Neural cell (in vitro differentiated cells): ENCODE results near the gene TMEM9. TPM values are rescaled to one million over a fixed set of nuclear protein-coding genes. Genes with fewer than 3 reads are reported as not detected.

Experiments
- H2AFZ ChIP-seq: fragments of 200-600, 300-800 bp; sonication (generic), shearing (Covaris generic); 2 replicates; pipeline ENCODE4 v1.6.0; 2014; ENCODE audit warnings: low read depth, mild to moderate bottlenecking, antibody characterized with exemption, low read length, moderate library complexity
- H3F3A ChIP-seq: fragments of 200-600 bp; shearing (Covaris generic); 2 replicates; pipeline ENCODE4 v1.6.1; 2016; ENCODE audit warnings: mild to moderate bottlenecking, moderate library complexity, mixed read lengths, antibody characterized with exemption, low read length; ENCODE audit not compliant: insufficient read depth, poor library complexity, severe bottlenecking
- H3K27ac ChIP-seq: fragments of 200-600, 300-800 bp; sonication (generic), shearing (Covaris generic); 2 replicates; pipeline ENCODE4 v1.5.1; 2014; ENCODE audit warnings: mild to moderate bottlenecking, low read length, moderate library complexity
- H3K27me3 ChIP-seq: fragments of 300-800, 200-600 bp; sonication (generic), shearing (Covaris generic); 2 replicates; pipeline ENCODE4 v1.6.0; 2014; ENCODE audit warnings: mild to moderate bottlenecking, low read depth, low read length, moderate library complexity; ENCODE audit not compliant: insufficient read depth
- H3K36me3 ChIP-seq: fragments of 300-800, 200-600 bp; sonication (generic), shearing (Covaris generic); 2 replicates; pipeline ENCODE4 v1.5.1; 2014; ENCODE audit warnings: mild to moderate bottlenecking, antibody characterized with exemption, low read length, moderate library complexity; ENCODE audit not compliant: insufficient read depth
- H3K4me2 ChIP-seq: fragments of 300-800, 200-600 bp; sonication (generic), shearing (Covaris generic); 2 replicates; pipeline ENCODE4 v1.6.0; 2014; ENCODE audit warnings: mild to moderate bottlenecking, low read length
- H3K4me3 ChIP-seq: fragments of 300-800, 200-600 bp; sonication (generic), shearing (Covaris generic); 2 replicates; pipeline ENCODE4 v1.5.1; 2014; ENCODE audit warnings: mild to moderate bottlenecking, low read length, moderate library complexity
- H3K79me2 ChIP-seq: fragments of 200-600 bp; shearing (Covaris generic); replicated peaks from 2 replicates; pipeline ENCODE4 v1.6.0; 2014; ENCODE audit warnings: mild to moderate bottlenecking, low read length, moderate library complexity; ENCODE audit not compliant: insufficient read depth
- H3K9ac ChIP-seq: fragments of 300-800, 200-600 bp; sonication (generic), shearing (Covaris generic); 2 replicates; pipeline ENCODE4 v1.6.1; 2016; ENCODE audit warnings: mild to moderate bottlenecking, low read length, mixed read lengths
- H3K9me2 ChIP-seq: fragments of 200-600 bp; shearing (Covaris generic); 2 replicates; pipeline ENCODE4 v1.6.1; 2016; ENCODE audit warnings: mild to moderate bottlenecking, low read length, mixed read lengths; ENCODE audit not compliant: insufficient read depth
- H3K9me3 ChIP-seq: fragments of 200-600, 300-800 bp; sonication (generic), shearing (Covaris generic); 2 replicates; pipeline ENCODE4 v1.6.1; 2016; ENCODE audit warnings: mild to moderate bottlenecking, mixed run types, low read length, moderate library complexity, mixed read lengths
- H4K20me1 ChIP-seq: fragments of 200-600 bp; shearing (Covaris generic); 2 replicates; pipeline ENCODE4 v1.6.1; 2016; ENCODE audit warnings: mild to moderate bottlenecking, mixed run types; ENCODE audit not compliant: insufficient read depth
- CTCF ChIP-seq: fragments of 450-650 bp; IDR thresholded peaks from 2 replicates; pipeline ENCODE4 v1.5.1; 2014; ENCODE audit warnings: antibody characterized with exemption, mild to moderate bottlenecking, moderate library complexity; ENCODE audit not compliant: poor library complexity, severe bottlenecking
- EP300 ChIP-seq: fragments of 450-650 bp; conservative IDR thresholded peaks from 2 replicates; pipeline ENCODE4 v1.6.1; 2014; ENCODE audit warnings: antibody characterized with exemption, mild to moderate bottlenecking, moderate library complexity; ENCODE audit not compliant: poor library complexity, severe bottlenecking
- EZH2 ChIP-seq: fragments of 200-600, 300-800 bp; shearing (Covaris generic), sonication (generic); IDR thresholded peaks from 2 replicates; pipeline ENCODE4 v1.6.1; 2014; ENCODE audit warnings: antibody characterized with exemption, low read length, borderline replicate concordance, mild to moderate bottlenecking; ENCODE audit not compliant: insufficient read depth, poor library complexity, severe bottlenecking
- MXI1 ChIP-seq: fragments of 450-650 bp; conservative IDR thresholded peaks from 2 replicates; pipeline ENCODE4 v1.6.1; 2014; ENCODE audit warnings: antibody characterized with exemption, mild to moderate bottlenecking; ENCODE audit not compliant: poor library complexity, severe bottlenecking
- POLR2AphosphoS5 ChIP-seq: IDR thresholded peaks from 2 replicates; pipeline ENCODE4 v1.6.1; 2012
- RAD21 ChIP-seq: fragments of 450-650 bp; conservative IDR thresholded peaks from 2 replicates; pipeline ENCODE4 v1.6.1; 2014; ENCODE audit warnings: antibody characterized with exemption, mild to moderate bottlenecking, moderate library complexity
- REST ChIP-seq: IDR thresholded peaks from 2 replicates; pipeline ENCODE4 v1.6.1; 2012; ENCODE audit warnings: borderline replicate concordance
- SMC3 ChIP-seq: fragments of 450-650 bp; conservative IDR thresholded peaks from 2 replicates; pipeline ENCODE4 v1.6.1; 2014; ENCODE audit warnings: antibody characterized with exemption, mild to moderate bottlenecking, moderate library complexity; ENCODE audit not compliant: poor library complexity
- TAF1 ChIP-seq: IDR thresholded peaks from 2 replicates; pipeline ENCODE4 v1.6.1; 2012; ENCODE audit warnings: low read depth
- polyA plus RNA-seq: library from polyadenylated mRNA; depleted of rRNA; stranded (reverse); fragments of >200 nt; gene quantifications from 2 replicates; pipeline ENCODE4 v1.2.3, GENCODE V29; 2014

Gene TMEM9
- polyA plus RNA-seq, 1 donor from 2014 or later: 182 TPM

- Histone ChIP-seq H3K4me3 (no peak overlapping the region), H3K79me2 (no peaks in the 10 kb centered on the region), H3F3A (no peaks in the 10 kb centered on the region), H3K27ac (no peak overlapping the region), H3K9me3 (no peaks in the 10 kb centered on the region), H3K27me3 (no peaks in the 10 kb centered on the region), H3K9me2 (no peaks in the 10 kb centered on the region), H3K4me2 (no peak overlapping the region), H3K36me3 (peaks cover 4% of the 10 kb centered on the region), H2AFZ (no peak overlapping the region), H3K9ac (no peak overlapping the region), H4K20me1 (no peaks in the 10 kb centered on the region)
- no peak for TF ChIP-seq CTCF
- TF ChIP-seq REST: no peak
- TF ChIP-seq TAF1: no peak
- TF ChIP-seq EZH2: no peak
- TF ChIP-seq EP300: no peak
- no peak for TF ChIP-seq SMC3
- no peak for TF ChIP-seq MXI1
- TF ChIP-seq RAD21: no peak
- no peak for TF ChIP-seq POLR2AphosphoS5
Observed at GRCh38 chr1:201143726-201144635, 10.3 kb downstream of the TMEM9 start.

- Histone ChIP-seq H3K9me2 (no peaks in the 10 kb centered on the region), H3F3A (no peaks in the 10 kb centered on the region), H3K36me3 (no peaks in the 10 kb centered on the region), H3K27ac (no peak overlapping the region), H3K4me3 (no peak overlapping the region), H2AFZ (no peak overlapping the region), H3K27me3 (no peaks in the 10 kb centered on the region), H3K9me3 (no peaks in the 10 kb centered on the region), H3K4me2 (no peak overlapping the region), H4K20me1 (no peaks in the 10 kb centered on the region), H3K79me2 (no peaks in the 10 kb centered on the region), H3K9ac (no peak overlapping the region)
- no peak for TF ChIP-seq RAD21
- TF ChIP-seq SMC3: no peak
- no peak for TF ChIP-seq EP300
- no peak for TF ChIP-seq TAF1
- TF ChIP-seq EZH2: no peak
- TF ChIP-seq REST: no peak
- TF ChIP-seq CTCF: no peak
Observed at GRCh38 chr1:201142849-201143725, 11.2 kb downstream of the TMEM9 start.
